BJ (cell line): ENCODE results near the gene CFAP46. TPM values are rescaled to one million over a fixed set of nuclear protein-coding genes. Genes with fewer than 3 reads are reported as not detected.

Experiments
- CTCF ChIA-PET: fragments of 350-600 bp; formaldehyde crosslinking; extraction: SDS; loops from one replicate; lab custom pipeline; 2021; ENCODE audit warnings: antibody characterized with exemption, inconsistent platforms; lab: Yijun Ruan, JAX
- POLR2A ChIA-PET: fragments of 300-600 bp; sonication (Branson Sonifier 250); formaldehyde crosslinking; extraction: SDS; loops from one replicate; lab custom pipeline; 2021; ENCODE audit warnings: antibody characterized with exemption; lab: Charles Lee
- DNase-seq: peaks from one replicate; pipeline ENCODE4 v3.0.0-alpha.2; 2011; ENCODE audit warnings: low read depth
- H3K27me3 ChIP-seq: 2 replicates; pipeline ENCODE4 v1.6.0; 2011; ENCODE audit warnings: low read length; ENCODE audit not compliant: control insufficient read depth, insufficient read depth
- H3K36me3 ChIP-seq: 2 replicates; pipeline ENCODE4 v1.5.1; 2011; ENCODE audit warnings: low read length; ENCODE audit not compliant: control insufficient read depth, insufficient read depth
- H3K4me3 ChIP-seq: 2 replicates; pipeline ENCODE4 v1.5.1; 2011; ENCODE audit warnings: low read depth, mild to moderate bottlenecking, control low read depth, low read length
- polyA plus RNA-seq: library from polyadenylated mRNA; depleted of rRNA; stranded (reverse); fragments of >200 nt; gene quantifications from 2 replicates; pipeline ENCODE4 v1.2.3, GENCODE V29; 2011; rRNA removed
- TF ChIP-seq, protein P1 (sequence below): IDR thresholded peaks from 2 replicates; pipeline ENCODE4 v1.5.1; 2011; ENCODE audit warnings: low read depth, mild to moderate bottlenecking, control low read depth, inconsistent platforms, low read length, moderate library complexity; ENCODE audit not compliant: insufficient read depth

Gene CFAP46
- polyA plus RNA-seq, 1 experiment = 1.8 TPM

- TF ChIP-seq, protein P1, sequence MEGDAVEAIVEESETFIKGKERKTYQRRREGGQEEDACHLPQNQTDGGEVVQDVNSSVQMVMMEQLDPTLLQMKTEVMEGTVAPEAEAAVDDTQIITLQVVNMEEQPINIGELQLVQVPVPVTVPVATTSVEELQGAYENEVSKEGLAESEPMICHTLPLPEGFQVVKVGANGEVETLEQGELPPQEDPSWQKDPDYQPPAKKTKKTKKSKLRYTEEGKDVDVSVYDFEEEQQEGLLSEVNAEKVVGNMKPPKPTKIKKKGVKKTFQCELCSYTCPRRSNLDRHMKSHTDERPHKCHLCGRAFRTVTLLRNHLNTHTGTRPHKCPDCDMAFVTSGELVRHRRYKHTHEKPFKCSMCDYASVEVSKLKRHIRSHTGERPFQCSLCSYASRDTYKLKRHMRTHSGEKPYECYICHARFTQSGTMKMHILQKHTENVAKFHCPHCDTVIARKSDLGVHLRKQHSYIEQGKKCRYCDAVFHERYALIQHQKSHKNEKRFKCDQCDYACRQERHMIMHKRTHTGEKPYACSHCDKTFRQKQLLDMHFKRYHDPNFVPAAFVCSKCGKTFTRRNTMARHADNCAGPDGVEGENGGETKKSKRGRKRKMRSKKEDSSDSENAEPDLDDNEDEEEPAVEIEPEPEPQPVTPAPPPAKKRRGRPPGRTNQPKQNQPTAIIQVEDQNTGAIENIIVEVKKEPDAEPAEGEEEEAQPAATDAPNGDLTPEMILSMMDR = no peak
- DNase-seq = no peak
- CTCF ChIA-PET = no interaction called here
- H3K36me3 ChIP-seq = peaks cover 12% of the 10 kb centered on the region
- H3K4me3 ChIP-seq = no peak overlapping the region
- H3K27me3 ChIP-seq = no peaks in the 10 kb centered on the region
- POLR2A ChIA-PET = no interaction called here
Observed at GRCh38 chr10:132763545-132763944, 178.8 kb downstream of the CFAP46 start.

- no peaks in the 10 kb centered on the region for H3K27me3 ChIP-seq
- no peak overlapping the region for H3K4me3 ChIP-seq
- CTCF ChIA-PET = interaction anchor here (0.6 to 0.9 kb wide), 3 partner anchors 35 to 494 kb away, joined by 3 to 4 read pairs (median 3); no protein-coding TSS in a partner anchor
- peaks cover 15% of the 10 kb centered on the region for H3K36me3 ChIP-seq
- DNase-seq = no peak
- TF ChIP-seq, protein P1 = no peak
- POLR2A ChIA-PET = no interaction called here
Observed at GRCh38 chr10:132762267-132762666, 180.1 kb downstream of the CFAP46 start.

- TF ChIP-seq, protein P1 = no peak
- DNase-seq = no peak
- POLR2A ChIA-PET = no interaction called here
- Histone ChIP-seq H3K27me3 (no peaks in the 10 kb centered on the region), H3K36me3 (peaks cover 15% of the 10 kb centered on the region), H3K4me3 (no peak overlapping the region)
- CTCF ChIA-PET = interaction anchor here (0.6 to 0.9 kb wide), 2 partner anchors 36 to 107 kb away, joined by 3 to 4 read pairs; no protein-coding TSS in a partner anchor
Observed at GRCh38 chr10:132761395-132762060, 180.8 kb downstream of the CFAP46 start.

DNA sequence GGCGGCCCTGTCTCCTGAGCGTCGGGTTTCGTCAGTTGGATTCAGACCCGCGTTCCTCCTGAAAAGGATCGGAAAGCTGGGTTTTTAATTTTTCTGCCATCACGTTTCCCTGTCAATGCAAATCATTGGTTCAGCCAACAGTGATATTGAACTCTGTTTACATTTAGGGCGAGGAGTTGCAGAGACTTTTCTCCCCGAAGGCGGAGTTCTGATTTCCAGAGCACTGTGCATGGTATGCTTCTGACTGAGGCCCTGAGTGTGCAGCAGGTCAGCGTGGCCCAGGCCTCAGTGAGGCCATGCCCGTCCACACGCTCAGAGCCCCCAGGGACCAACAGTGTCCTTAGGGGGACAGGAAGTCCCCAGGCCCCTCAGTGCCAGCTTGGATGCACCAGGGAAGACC, 183.5 kb downstream of the CFAP46 start:
- CTCF ChIA-PET = no interaction called here
- TF ChIP-seq, protein P1 = no peak
- Histone ChIP-seq H3K4me3 (no peak overlapping the region), H3K36me3 (peaks cover 22% of the 10 kb centered on the region), H3K27me3 (no peaks in the 10 kb centered on the region)
- POLR2A ChIA-PET = no interaction called here
- DNase-seq = no peak

Other genes with a start within 250 kb of the CFAP46 start
- not detected in 2 replicates for gene NKX6-2, start 156.4 kb downstream of the CFAP46 start, polyA plus RNA-seq
- gene ADGRA1, start 145.4 kb upstream of the CFAP46 start, polyA plus RNA-seq = not detected in 2 replicates
- gene KNDC1, start 217.6 kb upstream of the CFAP46 start, polyA plus RNA-seq = 1.0 and 1.1 TPM in 2 replicates